ENCODE measurements around the gene HEXB. TPM values are rescaled to one million over a fixed set of nuclear protein-coding genes. Genes with fewer than 3 reads are reported as not detected.
"Not testable (repeated sequence)": the region's sequence is repeated elsewhere in the genome, so short reads cannot be mapped to it uniquely, and the experiment has no call there.

The HEXB gene
- total RNA-seq, 2 donors from 2014 or later, result 44.5 to 45.8 TPM

GRCh38 chr5:74693191-74693590 is 8.2 kb downstream of the HEXB start:
- H3K36me3 Mint-ChIP-seq (ENCODE audit: insufficient read depth in 2 of 2), result peaks cover 0 to 7% of the 10 kb centered on the region in 2 donors
- no peak for DNase-seq
- no peak for ATAC-seq (replicated peaks in 1 of 2)

DNA sequence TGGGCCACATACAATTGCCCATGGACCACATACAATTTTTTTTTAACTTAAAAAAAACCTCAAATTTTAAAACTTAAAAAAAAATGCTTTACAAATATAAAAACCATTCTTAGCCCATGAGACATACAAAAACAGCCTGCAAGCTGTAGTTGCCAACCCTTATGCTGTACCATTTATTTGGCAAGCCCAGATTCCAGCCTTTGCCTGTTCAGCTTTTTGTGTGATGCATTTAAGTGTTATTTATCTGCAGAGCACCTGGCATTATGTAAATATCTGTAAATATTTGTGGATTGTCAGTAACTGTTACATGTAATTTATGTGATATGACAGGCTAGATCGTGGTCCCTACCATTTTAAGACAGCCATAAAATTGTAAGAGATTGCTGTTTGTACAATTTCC is 32.6 kb downstream of the HEXB start:
- no peaks in the 10 kb centered on the region for H3K9me3 Mint-ChIP-seq
- no peak overlapping the region for H3K27ac Mint-ChIP-seq
- H3K4me1 Mint-ChIP-seq (ENCODE audit: low read depth), result no peaks in the 10 kb centered on the region
- ATAC-seq (replicated peaks in 1 of 2) (no peak), DNase-seq (no peak)
- no peaks in the 10 kb centered on the region for H3K27me3 Mint-ChIP-seq (ENCODE audit: low read depth)
- peaks cover 4 to 9% of the 10 kb centered on the region in 2 donors for H3K36me3 Mint-ChIP-seq (ENCODE audit: insufficient read depth in 2 of 2)
- no peak overlapping the region for H3K4me3 Mint-ChIP-seq

More at GRCh38 chr5:74693191-74693590, 8.2 kb downstream of the HEXB start:
- H3K27me3 Mint-ChIP-seq (ENCODE audit: low read depth), result no peaks in the 10 kb centered on the region
- H3K9me3 Mint-ChIP-seq, result no peaks in the 10 kb centered on the region
- H3K27ac Mint-ChIP-seq, result no peak overlapping the region
- H3K4me1 Mint-ChIP-seq (ENCODE audit: low read depth), result no peaks in the 10 kb centered on the region
- H3K4me3 Mint-ChIP-seq, result no peak overlapping the region

DNA sequence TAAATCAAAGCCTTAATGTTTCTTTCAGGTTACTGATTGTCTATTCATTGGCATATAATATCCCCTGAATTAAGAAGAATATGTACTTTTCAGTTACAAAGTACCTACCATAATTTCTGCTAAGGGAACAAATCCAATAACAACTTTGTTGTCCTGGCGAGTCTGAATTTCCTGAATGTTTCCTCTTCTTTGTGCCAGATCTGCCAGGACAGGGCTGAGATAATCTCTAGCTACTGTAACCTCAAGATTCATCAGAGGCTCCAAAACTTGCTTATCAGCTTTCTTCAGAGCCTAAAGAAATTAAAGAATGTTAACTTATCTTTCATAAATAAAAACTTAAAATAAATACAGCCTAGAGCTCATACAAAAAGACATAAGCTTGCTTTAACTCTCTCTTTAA is 37.2 kb downstream of the HEXB start:
- DNase-seq (no peak), ATAC-seq (replicated peaks in 1 of 2) (no peak)
- no peaks in the 10 kb centered on the region for H3K4me1 Mint-ChIP-seq (ENCODE audit: low read depth)
- peaks cover 6 to 14% of the 10 kb centered on the region in 2 donors for H3K36me3 Mint-ChIP-seq (ENCODE audit: insufficient read depth in 2 of 2)
- no peak overlapping the region for H3K4me3 Mint-ChIP-seq
- H3K27me3 Mint-ChIP-seq (ENCODE audit: low read depth), result no peaks in the 10 kb centered on the region
- no peak overlapping the region for H3K27ac Mint-ChIP-seq
- no peaks in the 10 kb centered on the region for H3K9me3 Mint-ChIP-seq

DNA sequence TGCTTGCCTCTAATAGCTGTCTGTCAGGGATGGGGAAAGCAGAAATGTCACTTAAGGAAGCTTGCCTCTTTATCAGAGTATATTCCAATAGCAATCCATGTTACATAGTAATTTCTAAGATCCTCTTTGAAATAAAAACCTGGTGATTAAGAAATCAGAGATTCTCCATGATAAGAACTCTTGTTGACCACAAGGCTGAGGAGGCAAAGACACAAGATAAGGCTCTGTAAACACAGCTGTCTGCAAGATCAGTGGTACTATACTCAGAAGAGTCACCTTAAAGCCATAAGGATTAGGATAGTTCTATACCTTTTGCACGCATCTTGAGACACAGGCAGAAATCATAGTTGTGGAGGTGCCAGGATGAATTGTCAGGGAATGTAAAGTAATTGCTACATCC is 40.3 kb downstream of the HEXB start:
- H3K9me3 Mint-ChIP-seq, result no peaks in the 10 kb centered on the region
- ATAC-seq (replicated peaks in 1 of 2), result no peak
- DNase-seq, result no peak
- H3K4me3 Mint-ChIP-seq, result no peak overlapping the region
- no peaks in the 10 kb centered on the region for H3K27me3 Mint-ChIP-seq (ENCODE audit: low read depth)
- H3K27ac Mint-ChIP-seq, result no peak overlapping the region
- H3K4me1 Mint-ChIP-seq (ENCODE audit: low read depth), result no peaks in the 10 kb centered on the region
- H3K36me3 Mint-ChIP-seq (ENCODE audit: insufficient read depth in 2 of 2), result peaks cover 6 to 12% of the 10 kb centered on the region in 2 donors

DNA sequence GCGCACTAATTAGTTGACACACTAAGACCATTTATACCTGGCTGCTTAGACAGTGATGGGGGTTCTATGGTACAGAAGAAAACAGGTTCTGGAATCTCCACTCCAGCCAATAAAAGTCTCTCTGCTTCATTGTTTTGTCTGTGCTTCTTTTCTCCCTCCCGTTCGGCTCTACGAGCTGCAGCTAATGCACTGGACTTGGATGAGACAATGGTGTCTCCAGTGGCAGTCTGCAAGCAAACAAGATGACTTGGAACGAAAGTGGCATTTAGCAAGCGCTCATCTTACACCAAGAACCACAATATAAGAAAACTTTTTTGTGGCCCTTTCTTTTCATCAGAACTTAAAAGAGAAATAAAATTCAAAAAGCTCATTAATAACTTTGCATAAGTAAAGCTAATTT is 51.7 kb downstream of the HEXB start:
- ATAC-seq (replicated peaks in 1 of 2), result no peak
- H3K27me3 Mint-ChIP-seq (ENCODE audit: low read depth), result no peaks in the 10 kb centered on the region
- H3K36me3 Mint-ChIP-seq (ENCODE audit: insufficient read depth in 2 of 2), result peaks cover 4 to 12% of the 10 kb centered on the region in 2 donors
- H3K4me1 Mint-ChIP-seq (ENCODE audit: low read depth), result no peaks in the 10 kb centered on the region
- H3K4me3 Mint-ChIP-seq, result no peak overlapping the region
- no peaks in the 10 kb centered on the region for H3K9me3 Mint-ChIP-seq
- H3K27ac Mint-ChIP-seq, result no peak overlapping the region
- no peak for DNase-seq

GRCh38 chr5:74738406-74738805 is 53.4 kb downstream of the HEXB start:
- Mint-ChIP-seq H3K27ac (no peak overlapping the region), H3K27me3 (ENCODE audit: low read depth) (no peaks in the 10 kb centered on the region), H3K9me3 (no peaks in the 10 kb centered on the region), H3K4me1 (ENCODE audit: low read depth) (no peaks in the 10 kb centered on the region), H3K36me3 (ENCODE audit: insufficient read depth in 2 of 2) (peaks cover under 1 to 14% of the 10 kb centered on the region in 2 donors), H3K4me3 (no peak overlapping the region)
- no peak for DNase-seq
- no peak for ATAC-seq (replicated peaks in 1 of 2)

GRCh38 chr5:74748742-74749141 is 63.7 kb downstream of the HEXB start:
- H3K4me1 Mint-ChIP-seq (ENCODE audit: low read depth); H3K27me3 Mint-ChIP-seq (ENCODE audit: low read depth); H3K27ac Mint-ChIP-seq; DNase-seq; H3K4me3 Mint-ChIP-seq; H3K9me3 Mint-ChIP-seq; ATAC-seq (replicated peaks in 1 of 2): not testable (repeated sequence)
- peaks cover 6 to 25% of the 10 kb centered on the region in 2 donors for H3K36me3 Mint-ChIP-seq (ENCODE audit: insufficient read depth in 2 of 2)

GRCh38 chr5:74761241-74761640 is 76.2 kb downstream of the HEXB start:
- Mint-ChIP-seq H3K9me3 (peaks cover 2 to 4% of the 10 kb centered on the region in 2 donors), H3K36me3 (ENCODE audit: insufficient read depth in 2 of 2) (peaks cover 1 to 11% of the 10 kb centered on the region in 2 donors), H3K27me3 (ENCODE audit: low read depth) (no peaks in the 10 kb centered on the region), H3K4me3 (no peak overlapping the region), H3K4me1 (ENCODE audit: low read depth) (peaks cover 52% of the 10 kb centered on the region), H3K27ac (no peak overlapping the region)
- DNase-seq, result no peak
- no peak for ATAC-seq (replicated peaks in 1 of 2)

DNA sequence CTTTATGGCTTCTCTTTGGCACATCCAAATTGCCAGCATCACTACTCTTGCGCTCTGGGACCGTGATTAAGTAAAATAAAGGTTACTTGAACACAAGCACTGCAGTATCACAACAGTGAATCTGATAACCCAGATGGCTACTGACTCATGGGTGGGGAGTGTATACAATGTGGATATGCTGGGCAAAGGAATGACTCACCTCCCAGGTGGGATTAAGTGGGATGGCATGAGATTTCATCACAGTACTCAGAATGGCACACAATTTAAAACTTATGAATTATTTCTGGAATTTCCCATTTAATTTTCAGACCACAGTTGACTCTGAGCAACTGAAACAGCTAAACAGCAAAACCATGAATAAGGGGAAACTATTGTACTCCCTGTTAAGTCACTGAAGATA is 77.6 kb downstream of the HEXB start:
- Mint-ChIP-seq H3K27ac (peak overlapping the region; percentile 27), H3K4me1 (ENCODE audit: low read depth) (peaks cover 52% of the 10 kb centered on the region), H3K9me3 (no peaks in the 10 kb centered on the region), H3K36me3 (ENCODE audit: insufficient read depth in 2 of 2) (peaks cover 1 to 10% of the 10 kb centered on the region in 2 donors), H3K4me3 (peak overlapping the region in 1 of 2 donors; percentile 34), H3K27me3 (ENCODE audit: low read depth) (no peaks in the 10 kb centered on the region)
- DNase-seq, result peak; percentile 23 to 40
- peak; percentile 36 to 61 for ATAC-seq (replicated peaks in 1 of 2)

- Mint-ChIP-seq H3K9me3 (no peaks in the 10 kb centered on the region), H3K27me3 (ENCODE audit: low read depth) (no peaks in the 10 kb centered on the region), H3K4me3 (no peak overlapping the region), H3K4me1 (ENCODE audit: low read depth) (peaks cover 59% of the 10 kb centered on the region), H3K27ac (no peak overlapping the region), H3K36me3 (ENCODE audit: insufficient read depth in 2 of 2) (peaks cover 0 to 8% of the 10 kb centered on the region in 2 donors)
- ATAC-seq (replicated peaks in 1 of 2), result no peak
- no peak for DNase-seq
Observed at GRCh38 chr5:74763504-74763903, 78.5 kb downstream of the HEXB start.

GRCh38 chr5:74765201-74765600 is 80.2 kb downstream of the HEXB start:
- DNase-seq, result no peak
- Mint-ChIP-seq H3K27ac (no peak overlapping the region), H3K4me1 (ENCODE audit: low read depth) (peaks cover 64% of the 10 kb centered on the region), H3K36me3 (ENCODE audit: insufficient read depth in 2 of 2) (peaks cover 0 to 13% of the 10 kb centered on the region in 2 donors), H3K4me3 (peak overlapping the region; percentile 96 to 97), H3K9me3 (no peaks in the 10 kb centered on the region), H3K27me3 (ENCODE audit: low read depth) (no peaks in the 10 kb centered on the region)
- ATAC-seq (replicated peaks in 1 of 2), result no peak

DNA sequence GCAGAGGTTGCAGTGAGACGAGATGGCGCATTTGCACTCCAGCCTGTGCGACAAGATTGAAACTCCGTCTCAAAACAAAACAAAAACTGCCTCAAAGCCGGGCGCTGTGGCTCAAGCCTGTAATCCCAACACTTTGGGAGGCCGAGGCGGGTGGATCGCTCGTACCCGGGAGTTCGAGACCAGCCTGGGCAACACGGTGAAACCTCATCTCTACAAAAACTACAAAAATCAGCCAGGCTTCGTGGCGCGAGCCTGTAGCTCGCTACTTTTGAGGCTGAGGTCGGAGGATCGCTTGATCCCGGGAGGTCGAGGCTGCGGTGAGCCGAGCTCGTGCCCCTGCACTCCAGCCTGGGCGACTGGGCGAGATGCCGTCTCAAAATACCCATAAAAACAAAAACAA is 80.9 kb downstream of the HEXB start:
- ATAC-seq (replicated peaks in 1 of 2), result no peak
- H3K36me3 Mint-ChIP-seq (ENCODE audit: insufficient read depth in 2 of 2), result peaks cover 0 to 17% of the 10 kb centered on the region in 2 donors

GRCh38 chr5:74766418-74766848 is 81.4 kb downstream of the HEXB start:
- Mint-ChIP-seq H3K4me3 (peak overlapping the region; percentile 96 to 97), H3K27me3 (ENCODE audit: low read depth) (no peaks in the 10 kb centered on the region), H3K4me1 (ENCODE audit: low read depth) (peaks cover 52% of the 10 kb centered on the region), H3K36me3 (ENCODE audit: insufficient read depth in 2 of 2) (peaks cover 0 to 21% of the 10 kb centered on the region in 2 donors), H3K27ac (peak overlapping the region; percentile 98), H3K9me3 (no peaks in the 10 kb centered on the region)
- ATAC-seq (replicated peaks in 1 of 2) (peak; percentile 49 to 54), DNase-seq (peak in 1 of 2 donors; percentile 9)

More for the DNA sequence above, 80.9 kb downstream of the HEXB start:
- no peaks in the 10 kb centered on the region for H3K27me3 Mint-ChIP-seq (ENCODE audit: low read depth)
- H3K9me3 Mint-ChIP-seq, result no peaks in the 10 kb centered on the region
- peaks cover 57% of the 10 kb centered on the region for H3K4me1 Mint-ChIP-seq (ENCODE audit: low read depth)
- peak overlapping the region; percentile 96 to 97 for H3K4me3 Mint-ChIP-seq
- no peak for DNase-seq
- peak overlapping the region; percentile 98 for H3K27ac Mint-ChIP-seq

DNA sequence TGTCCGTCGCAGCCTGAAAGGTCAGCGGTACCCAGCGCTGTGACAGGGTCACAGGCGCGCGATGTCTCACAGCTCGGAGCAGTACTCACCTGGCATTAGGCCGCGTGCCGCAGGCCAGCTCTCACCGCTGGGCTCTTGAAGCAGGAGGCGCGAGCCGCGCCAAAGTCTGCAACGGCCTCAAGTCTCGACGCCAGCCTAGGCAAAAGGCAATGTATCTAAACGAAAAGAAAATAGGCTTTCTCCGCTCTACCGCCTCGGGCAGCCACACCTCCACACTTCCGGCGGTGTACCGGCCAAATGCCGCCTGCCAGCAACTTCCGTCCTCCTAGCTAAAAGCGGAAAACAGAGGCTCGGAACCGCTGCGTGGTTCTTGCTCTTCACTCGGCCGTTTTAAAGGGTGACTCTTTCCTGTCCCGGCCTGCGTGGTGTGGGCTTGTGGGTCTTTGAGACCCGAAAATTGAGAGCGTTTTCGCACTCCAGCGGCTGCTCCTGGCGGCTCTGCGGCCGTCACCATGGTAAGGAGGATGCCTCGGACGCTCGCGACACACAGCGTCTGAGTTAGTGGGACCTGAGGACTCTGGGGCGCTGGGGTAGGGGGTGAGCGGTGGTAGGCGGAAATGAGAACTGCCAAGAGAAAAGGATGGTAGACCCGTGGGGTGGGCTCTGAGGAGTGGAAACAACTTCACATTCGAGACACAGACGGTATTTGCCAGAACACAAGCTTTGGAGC is 82.0 kb downstream of the HEXB start, which contains the start of the genes GFM2 and NSA2:
TSS of gene GFM2 (minus strand) at position 269 of the 730 bp plus-strand sequence. CDS start 3,375 bp downstream, outside the sequence.
TSS of gene NSA2 (plus strand) at position 401 of the 730 bp plus-strand sequence. CDS start at position 513, 112 bp downstream.
- H3K4me3 Mint-ChIP-seq, result peak within 1 kb of the TSS; percentile 96 to 97
- no peaks in the 10 kb centered on the region for H3K9me3 Mint-ChIP-seq
- ATAC-seq (replicated peaks in 1 of 2) (peak; percentile 90 to 94), DNase-seq (peak; percentile 92 to 94)
- H3K36me3 Mint-ChIP-seq (ENCODE audit: insufficient read depth in 2 of 2), result peaks cover 0 to 21% of the 10 kb centered on the region in 2 donors
- peaks cover 46% of the 10 kb centered on the region for H3K4me1 Mint-ChIP-seq (ENCODE audit: low read depth)
- H3K27me3 Mint-ChIP-seq (ENCODE audit: low read depth), result no peaks in the 10 kb centered on the region
- peak within 1 kb of the TSS; percentile 98 for H3K27ac Mint-ChIP-seq
